SK-N-SH treated with all-trans-retinoic acid at 6 μM for 48 hours (cell line): Measurements from ENCODE around the gene GPER1.

Experiments
- ATAC-seq: fragments of 200-7000 bp; cut with Tn5 transposase; 3 replicates; pipeline ENCODE4 v1.9.1; 2020; ENCODE audit warnings: mild to moderate bottlenecking, moderate library complexity
- ARNTL ChIP-seq: fragments of 450-650 bp; formaldehyde crosslinking; IDR thresholded peaks from 2 replicates; pipeline ENCODE4 v1.5.0; 2020; ENCODE audit warnings: low read depth, mild to moderate bottlenecking, moderate library complexity, borderline replicate concordance
- CSDC2 ChIP-seq: fragments of 250-450 bp; sonication (Bioruptor Pico); IDR thresholded peaks from 2 replicates; pipeline ENCODE4 v1.5.0; 2020; ENCODE audit warnings: mild to moderate bottlenecking, moderate library complexity
- ESRRG ChIP-seq: fragments of 250-450 bp; sonication (Bioruptor Pico); IDR thresholded peaks from 2 replicates; pipeline ENCODE4 v1.6.1; 2021; ENCODE audit warnings: mild to moderate bottlenecking
- GLIS3 ChIP-seq: fragments of 250-450 bp; sonication (Bioruptor Pico); IDR thresholded peaks from 2 replicates; pipeline ENCODE4 v1.5.0; 2020; ENCODE audit warnings: mild to moderate bottlenecking, moderate library complexity
- ISL1 ChIP-seq: fragments of 250-450 bp; sonication (Bioruptor Pico); IDR thresholded peaks from 2 replicates; pipeline ENCODE4 v2.1.2; 2022; ENCODE audit warnings: mild to moderate bottlenecking, moderate library complexity
- OSR1 ChIP-seq: fragments of 250-450 bp; sonication (Bioruptor Pico); IDR thresholded peaks from 2 replicates; pipeline ENCODE4 v1.8.0; 2022; ENCODE audit warnings: moderate library complexity, mild to moderate bottlenecking, inconsistent platforms
- PPARA ChIP-seq: fragments of 250-450 bp; sonication (Bioruptor Pico); IDR thresholded peaks from 2 replicates; pipeline ENCODE4 v1.5.0; 2020; ENCODE audit warnings: mild to moderate bottlenecking, borderline replicate concordance
- RARB ChIP-seq: fragments of 250-450 bp; sonication (Bioruptor Pico); IDR thresholded peaks from 2 replicates; pipeline ENCODE4 v1.8.0; 2021; ENCODE audit warnings: mild to moderate bottlenecking, moderate library complexity
- TCF4 ChIP-seq: fragments of 250-450 bp; sonication (Bioruptor Pico); IDR thresholded peaks from 2 replicates; pipeline ENCODE4 v1.8.0; 2021; ENCODE audit warnings: mild to moderate bottlenecking, moderate library complexity, borderline replicate concordance
- ZC3H10 ChIP-seq: fragments of 250-450 bp; sonication (Bioruptor Pico); IDR thresholded peaks from 2 replicates; pipeline ENCODE4 v1.5.1; 2021; ENCODE audit warnings: mild to moderate bottlenecking, moderate library complexity
- ZFP3 ChIP-seq: fragments of 250-450 bp; sonication (Bioruptor Pico); IDR thresholded peaks from 2 replicates; pipeline ENCODE4 v1.5.0; 2020; ENCODE audit warnings: mild to moderate bottlenecking, moderate library complexity
- ZNF565 ChIP-seq: fragments of 450-650 bp; formaldehyde crosslinking; conservative IDR thresholded peaks from 2 replicates; pipeline ENCODE4 v1.5.0; 2020; ENCODE audit warnings: low read depth, mild to moderate bottlenecking, moderate library complexity
- ZNF70 ChIP-seq: fragments of 450-650 bp; formaldehyde crosslinking; IDR thresholded peaks from 2 replicates; pipeline ENCODE4 v1.5.0; 2020; ENCODE audit warnings: mild to moderate bottlenecking, moderate library complexity
- TF ChIP-seq, protein P1 (sequence below): fragments of 250-450 bp; sonication (Bioruptor Pico); IDR thresholded peaks from 2 replicates; pipeline ENCODE4 v1.5.1; 2020; ENCODE audit warnings: low read depth, mild to moderate bottlenecking, moderate library complexity
- TF ChIP-seq, protein P2 (sequence below): fragments of 250-450 bp; sonication (Bioruptor Pico); IDR thresholded peaks from 2 replicates; pipeline ENCODE4 v1.5.1; 2021; ENCODE audit warnings: mild to moderate bottlenecking, moderate library complexity
- TF ChIP-seq, protein P3 (sequence below): fragments of 250-450 bp; sonication (Bioruptor Pico); IDR thresholded peaks from 2 replicates; pipeline ENCODE4 v1.8.0; 2021; ENCODE audit warnings: low read depth, mild to moderate bottlenecking, moderate library complexity, borderline replicate concordance
- TF ChIP-seq, protein P4 (sequence below): fragments of 250-450 bp; sonication (Bioruptor Pico); IDR thresholded peaks from 2 replicates; pipeline ENCODE4 v1.5.0; 2020; ENCODE audit warnings: mild to moderate bottlenecking, moderate library complexity
- TF ChIP-seq, protein P5 (sequence below): fragments of 250-450 bp; sonication (Bioruptor Pico); IDR thresholded peaks from 2 replicates; pipeline ENCODE4 v1.8.0; 2020; ENCODE audit warnings: mild to moderate bottlenecking, moderate library complexity, borderline replicate concordance

GPER1 gene

DNA sequence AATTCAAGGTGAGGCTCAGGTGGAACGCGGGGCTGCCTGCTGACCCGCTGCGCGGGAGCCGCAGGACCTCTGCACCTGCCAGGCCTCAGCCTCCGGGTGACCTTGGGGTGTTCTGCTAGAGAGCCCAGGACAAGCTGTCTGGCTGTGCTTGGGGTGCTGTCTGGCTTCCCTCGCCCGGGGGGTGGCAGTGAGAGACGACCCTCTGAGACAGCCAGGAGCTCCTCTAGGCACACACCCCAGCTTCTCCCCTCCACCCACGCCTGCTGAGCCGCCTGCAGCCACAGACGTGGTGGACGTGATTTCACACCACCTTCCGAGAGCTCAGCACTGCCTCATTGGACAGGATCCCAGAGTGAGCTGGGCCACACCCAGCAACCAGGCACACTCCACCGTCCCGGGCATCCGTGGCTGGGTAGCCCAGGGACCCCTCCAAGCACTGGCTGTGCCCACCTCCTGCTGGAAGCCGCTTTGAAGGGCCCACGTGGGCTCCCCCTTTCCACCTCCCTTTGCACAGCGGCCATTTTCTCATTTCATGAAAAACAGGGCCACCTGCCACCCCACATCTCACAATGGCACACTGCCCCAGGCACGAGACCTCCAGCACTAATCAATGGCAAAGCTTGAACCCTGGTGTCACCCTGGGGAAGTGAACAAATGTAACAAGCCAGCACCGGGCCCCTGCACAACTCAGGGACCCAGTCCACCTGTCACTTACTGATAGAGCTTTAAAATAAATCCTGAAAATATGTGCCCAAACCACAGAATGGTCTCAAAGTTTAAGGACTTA lies 37.1 kb downstream of the GPER1 start:
- TF ChIP-seq, protein P1, sequence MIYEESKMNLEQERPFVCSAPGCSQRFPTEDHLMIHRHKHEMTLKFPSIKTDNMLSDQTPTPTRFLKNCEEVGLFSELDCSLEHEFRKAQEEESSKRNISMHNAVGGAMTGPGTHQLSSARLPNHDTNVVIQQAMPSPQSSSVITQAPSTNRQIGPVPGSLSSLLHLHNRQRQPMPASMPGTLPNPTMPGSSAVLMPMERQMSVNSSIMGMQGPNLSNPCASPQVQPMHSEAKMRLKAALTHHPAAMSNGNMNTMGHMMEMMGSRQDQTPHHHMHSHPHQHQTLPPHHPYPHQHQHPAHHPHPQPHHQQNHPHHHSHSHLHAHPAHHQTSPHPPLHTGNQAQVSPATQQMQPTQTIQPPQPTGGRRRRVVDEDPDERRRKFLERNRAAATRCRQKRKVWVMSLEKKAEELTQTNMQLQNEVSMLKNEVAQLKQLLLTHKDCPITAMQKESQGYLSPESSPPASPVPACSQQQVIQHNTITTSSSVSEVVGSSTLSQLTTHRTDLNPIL (CRISPR knock-in tag): no peak
- TF ChIP-seq, protein P2, sequence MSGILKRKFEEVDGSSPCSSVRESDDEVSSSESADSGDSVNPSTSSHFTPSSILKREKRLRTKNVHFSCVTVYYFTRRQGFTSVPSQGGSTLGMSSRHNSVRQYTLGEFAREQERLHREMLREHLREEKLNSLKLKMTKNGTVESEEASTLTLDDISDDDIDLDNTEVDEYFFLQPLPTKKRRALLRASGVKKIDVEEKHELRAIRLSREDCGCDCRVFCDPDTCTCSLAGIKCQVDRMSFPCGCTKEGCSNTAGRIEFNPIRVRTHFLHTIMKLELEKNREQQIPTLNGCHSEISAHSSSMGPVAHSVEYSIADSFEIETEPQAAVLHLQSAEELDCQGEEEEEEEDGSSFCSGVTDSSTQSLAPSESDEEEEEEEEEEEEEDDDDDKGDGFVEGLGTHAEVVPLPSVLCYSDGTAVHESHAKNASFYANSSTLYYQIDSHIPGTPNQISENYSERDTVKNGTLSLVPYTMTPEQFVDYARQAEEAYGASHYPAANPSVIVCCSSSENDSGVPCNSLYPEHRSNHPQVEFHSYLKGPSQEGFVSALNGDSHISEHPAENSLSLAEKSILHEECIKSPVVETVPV (CRISPR knock-in tag): no peak
- TF ChIP-seq ZNF70: no peak
- TF ChIP-seq, protein P3, sequence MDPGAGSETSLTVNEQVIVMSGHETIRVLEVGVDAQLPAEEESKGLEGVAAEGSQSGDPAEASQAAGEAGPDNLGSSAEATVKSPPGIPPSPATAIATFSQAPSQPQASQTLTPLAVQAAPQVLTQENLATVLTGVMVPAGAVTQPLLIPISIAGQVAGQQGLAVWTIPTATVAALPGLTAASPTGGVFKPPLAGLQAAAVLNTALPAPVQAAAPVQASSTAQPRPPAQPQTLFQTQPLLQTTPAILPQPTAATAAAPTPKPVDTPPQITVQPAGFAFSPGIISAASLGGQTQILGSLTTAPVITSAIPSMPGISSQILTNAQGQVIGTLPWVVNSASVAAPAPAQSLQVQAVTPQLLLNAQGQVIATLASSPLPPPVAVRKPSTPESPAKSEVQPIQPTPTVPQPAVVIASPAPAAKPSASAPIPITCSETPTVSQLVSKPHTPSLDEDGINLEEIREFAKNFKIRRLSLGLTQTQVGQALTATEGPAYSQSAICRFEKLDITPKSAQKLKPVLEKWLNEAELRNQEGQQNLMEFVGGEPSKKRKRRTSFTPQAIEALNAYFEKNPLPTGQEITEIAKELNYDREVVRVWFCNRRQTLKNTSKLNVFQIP (CRISPR knock-in tag): no peak
- no peak for TF ChIP-seq ESRRG (CRISPR knock-in tag)
- TF ChIP-seq CSDC2: no peak
- no peak for TF ChIP-seq GLIS3 (CRISPR knock-in tag)
- no peak for TF ChIP-seq ZFP3
- no peak for TF ChIP-seq RARB (CRISPR knock-in tag)
- TF ChIP-seq TCF4 (CRISPR knock-in tag): no peak
- TF ChIP-seq PPARA (CRISPR knock-in tag): no peak
- TF ChIP-seq, protein P4, sequence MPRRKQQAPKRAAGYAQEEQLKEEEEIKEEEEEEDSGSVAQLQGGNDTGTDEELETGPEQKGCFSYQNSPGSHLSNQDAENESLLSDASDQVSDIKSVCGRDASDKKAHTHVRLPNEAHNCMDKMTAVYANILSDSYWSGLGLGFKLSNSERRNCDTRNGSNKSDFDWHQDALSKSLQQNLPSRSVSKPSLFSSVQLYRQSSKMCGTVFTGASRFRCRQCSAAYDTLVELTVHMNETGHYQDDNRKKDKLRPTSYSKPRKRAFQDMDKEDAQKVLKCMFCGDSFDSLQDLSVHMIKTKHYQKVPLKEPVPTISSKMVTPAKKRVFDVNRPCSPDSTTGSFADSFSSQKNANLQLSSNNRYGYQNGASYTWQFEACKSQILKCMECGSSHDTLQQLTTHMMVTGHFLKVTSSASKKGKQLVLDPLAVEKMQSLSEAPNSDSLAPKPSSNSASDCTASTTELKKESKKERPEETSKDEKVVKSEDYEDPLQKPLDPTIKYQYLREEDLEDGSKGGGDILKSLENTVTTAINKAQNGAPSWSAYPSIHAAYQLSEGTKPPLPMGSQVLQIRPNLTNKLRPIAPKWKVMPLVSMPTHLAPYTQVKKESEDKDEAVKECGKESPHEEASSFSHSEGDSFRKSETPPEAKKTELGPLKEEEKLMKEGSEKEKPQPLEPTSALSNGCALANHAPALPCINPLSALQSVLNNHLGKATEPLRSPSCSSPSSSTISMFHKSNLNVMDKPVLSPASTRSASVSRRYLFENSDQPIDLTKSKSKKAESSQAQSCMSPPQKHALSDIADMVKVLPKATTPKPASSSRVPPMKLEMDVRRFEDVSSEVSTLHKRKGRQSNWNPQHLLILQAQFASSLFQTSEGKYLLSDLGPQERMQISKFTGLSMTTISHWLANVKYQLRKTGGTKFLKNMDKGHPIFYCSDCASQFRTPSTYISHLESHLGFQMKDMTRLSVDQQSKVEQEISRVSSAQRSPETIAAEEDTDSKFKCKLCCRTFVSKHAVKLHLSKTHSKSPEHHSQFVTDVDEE: no peak
- no peak for ATAC-seq

DNA sequence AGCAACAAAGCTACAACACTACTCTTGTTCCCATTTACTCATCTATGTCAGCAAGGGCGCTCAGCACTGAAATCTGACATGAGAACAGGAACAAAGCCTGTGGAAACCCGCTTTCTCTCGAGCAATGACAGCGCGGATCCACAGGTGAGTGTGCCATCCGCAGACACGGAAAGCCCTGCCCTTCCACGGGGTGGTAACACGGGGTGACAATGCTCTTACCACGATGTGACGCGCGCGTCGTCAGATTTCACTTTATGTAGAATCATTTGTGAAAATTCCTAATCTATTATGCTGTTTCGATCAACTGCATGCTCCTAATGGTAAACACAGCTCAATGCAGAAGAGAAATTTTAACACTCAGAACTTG lies 37.7 kb downstream of the GPER1 start:
- ATAC-seq: no peak

DNA sequence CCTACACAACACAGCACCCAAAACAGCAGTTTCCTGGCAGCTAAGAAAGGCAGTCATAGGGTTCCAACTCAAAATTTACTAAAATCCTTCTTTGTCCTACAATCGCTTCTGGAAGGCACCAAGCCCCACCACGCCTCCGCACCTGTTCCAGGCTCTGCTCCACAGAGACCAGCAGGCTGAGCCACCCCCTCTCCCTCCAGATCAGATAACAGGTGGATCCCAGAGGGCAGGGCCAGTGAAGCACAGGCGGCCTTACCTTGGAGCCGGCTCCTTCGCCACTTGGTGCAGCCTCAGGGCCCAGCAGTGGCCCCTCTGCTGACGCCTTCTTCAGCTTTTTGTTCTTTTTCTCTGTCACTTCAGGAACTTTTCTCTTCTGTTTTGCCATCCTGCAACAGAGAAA lies 39.1 kb downstream of the GPER1 start:
- TF ChIP-seq ZNF70: no peak
- TF ChIP-seq, all 23 proteins: peak for 0

More for the DNA sequence above, 37.7 kb downstream of the GPER1 start:
- TF ChIP-seq OSR1 (CRISPR knock-in tag) (no peak), TCF4 (CRISPR knock-in tag) (no peak)

DNA sequence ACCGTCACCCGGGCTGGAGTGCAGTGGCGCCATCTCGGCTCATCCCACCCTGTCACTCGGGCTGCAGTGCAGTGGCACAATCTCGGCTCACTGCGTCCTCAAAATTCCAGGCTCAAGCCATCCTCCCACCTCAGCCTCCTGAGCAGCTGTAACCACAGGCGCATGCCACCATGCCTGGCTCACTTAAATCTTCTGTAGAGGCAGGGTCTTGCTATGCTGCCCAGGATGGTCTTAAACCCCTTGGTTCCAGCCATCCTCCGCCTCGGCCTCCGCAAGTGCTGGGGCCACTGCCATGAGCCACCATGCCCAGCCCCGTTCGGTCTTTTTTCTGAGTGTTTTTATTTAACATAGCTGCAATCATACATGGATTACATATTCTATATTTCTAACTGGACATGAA lies 41.5 kb downstream of the GPER1 start:
- TF ChIP-seq ZC3H10 (no peak), PPARA (CRISPR knock-in tag) (no peak), ESRRG (CRISPR knock-in tag) (no peak), ISL1 (no peak), ZNF70 (no peak), ARNTL (CRISPR knock-in tag) (no peak), ZNF565 (CRISPR knock-in tag) (no peak), ZFP3 (no peak), RARB (CRISPR knock-in tag) (no peak), GLIS3 (CRISPR knock-in tag) (no peak)
- TF ChIP-seq, protein P1 (CRISPR knock-in tag): no peak
- TF ChIP-seq, protein P2 (CRISPR knock-in tag): no peak
- TF ChIP-seq, protein P5, sequence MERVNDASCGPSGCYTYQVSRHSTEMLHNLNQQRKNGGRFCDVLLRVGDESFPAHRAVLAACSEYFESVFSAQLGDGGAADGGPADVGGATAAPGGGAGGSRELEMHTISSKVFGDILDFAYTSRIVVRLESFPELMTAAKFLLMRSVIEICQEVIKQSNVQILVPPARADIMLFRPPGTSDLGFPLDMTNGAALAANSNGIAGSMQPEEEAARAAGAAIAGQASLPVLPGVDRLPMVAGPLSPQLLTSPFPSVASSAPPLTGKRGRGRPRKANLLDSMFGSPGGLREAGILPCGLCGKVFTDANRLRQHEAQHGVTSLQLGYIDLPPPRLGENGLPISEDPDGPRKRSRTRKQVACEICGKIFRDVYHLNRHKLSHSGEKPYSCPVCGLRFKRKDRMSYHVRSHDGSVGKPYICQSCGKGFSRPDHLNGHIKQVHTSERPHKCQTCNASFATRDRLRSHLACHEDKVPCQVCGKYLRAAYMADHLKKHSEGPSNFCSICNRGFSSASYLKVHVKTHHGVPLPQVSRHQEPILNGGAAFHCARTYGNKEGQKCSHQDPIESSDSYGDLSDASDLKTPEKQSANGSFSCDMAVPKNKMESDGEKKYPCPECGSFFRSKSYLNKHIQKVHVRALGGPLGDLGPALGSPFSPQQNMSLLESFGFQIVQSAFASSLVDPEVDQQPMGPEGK (CRISPR knock-in tag): no peak
- ATAC-seq: no peak

More for the DNA sequence above, 39.1 kb downstream of the GPER1 start:
- ATAC-seq: no peak
